ENCODE data around the gene MOGAT2.
A peak's percentile ranks its signal among the peaks of the same experiment; 100 is the strongest.

Gene MOGAT2

DNA sequence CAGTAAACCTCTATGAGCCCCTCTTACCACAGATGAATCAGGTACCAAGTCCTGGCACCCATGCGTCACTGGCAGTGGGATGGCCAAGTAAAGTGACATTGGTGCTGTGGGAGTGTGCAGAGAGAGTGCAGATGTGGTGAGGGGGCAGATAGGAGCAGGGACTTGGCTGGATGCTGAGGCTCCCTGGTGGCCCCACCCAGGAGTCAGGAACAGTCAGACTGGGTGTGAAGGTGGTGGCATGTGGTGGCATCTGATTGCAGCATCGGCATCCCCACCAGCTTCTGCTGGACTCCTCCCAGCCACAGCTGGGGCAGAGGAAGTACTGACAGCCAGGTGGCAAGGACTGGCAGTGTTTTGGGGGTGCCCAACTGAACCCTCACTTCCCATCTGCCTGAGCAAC, 62.3 kb downstream of the MOGAT2 start:
- peak; percentile 45; the same call in 1 of the 2 replicates for TF ChIP-seq SPI1 (IDR thresholded peaks at IDR 0.05; ENCODE audit: borderline replicate concordance, low read depth)
- peak; percentile 52; the same call in 1 of the 2 replicates for TF ChIP-seq POLR2AphosphoS5 (IDR thresholded peaks at IDR 0.05; ENCODE audit: low read depth)
- TF ChIP-seq GABPA (IDR thresholded peaks at IDR 0.05; ENCODE audit: low read depth): no peak
- peak; percentile 37 to 57 for DNase-seq (ENCODE audit: low read depth in 1 of 2, low spot score in 1 of 2)
- Histone ChIP-seq H3K27me3 (ENCODE audit: insufficient read depth, poor library complexity, severe bottlenecking) (no peaks in the 10 kb centered on the region), H3K4me3 (replicated peaks; ENCODE audit: insufficient read depth, low read length) (no peak overlapping the region), H3K27ac (replicated peaks) (no peak overlapping the region)

DNA sequence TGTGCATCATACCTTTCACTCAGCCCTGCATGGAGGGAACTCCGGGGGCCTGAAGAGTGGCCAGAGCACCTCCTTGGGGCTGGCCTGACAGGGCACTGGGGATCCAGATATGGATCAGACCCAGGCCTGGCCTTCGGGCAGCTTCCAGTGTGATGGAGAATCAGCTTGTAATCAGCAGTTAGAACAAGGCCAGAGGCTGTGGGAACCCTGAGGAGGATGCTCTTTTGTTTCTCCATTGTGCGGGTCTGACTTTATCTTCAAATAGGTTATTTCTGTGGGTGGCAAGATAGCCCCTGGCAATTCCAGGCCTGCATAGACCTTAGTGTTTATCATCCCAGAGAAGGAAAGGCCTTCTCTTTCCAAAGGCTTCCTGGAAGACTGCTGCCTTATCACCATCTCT, 63.2 kb downstream of the MOGAT2 start:
- TF ChIP-seq GABPA (IDR thresholded peaks at IDR 0.05; ENCODE audit: low read depth) (no peak), SPI1 (IDR thresholded peaks at IDR 0.05; ENCODE audit: borderline replicate concordance, low read depth) (no peak), POLR2AphosphoS5 (IDR thresholded peaks at IDR 0.05; ENCODE audit: low read depth) (no peak)
- TF ChIP-seq, protein P1, sequence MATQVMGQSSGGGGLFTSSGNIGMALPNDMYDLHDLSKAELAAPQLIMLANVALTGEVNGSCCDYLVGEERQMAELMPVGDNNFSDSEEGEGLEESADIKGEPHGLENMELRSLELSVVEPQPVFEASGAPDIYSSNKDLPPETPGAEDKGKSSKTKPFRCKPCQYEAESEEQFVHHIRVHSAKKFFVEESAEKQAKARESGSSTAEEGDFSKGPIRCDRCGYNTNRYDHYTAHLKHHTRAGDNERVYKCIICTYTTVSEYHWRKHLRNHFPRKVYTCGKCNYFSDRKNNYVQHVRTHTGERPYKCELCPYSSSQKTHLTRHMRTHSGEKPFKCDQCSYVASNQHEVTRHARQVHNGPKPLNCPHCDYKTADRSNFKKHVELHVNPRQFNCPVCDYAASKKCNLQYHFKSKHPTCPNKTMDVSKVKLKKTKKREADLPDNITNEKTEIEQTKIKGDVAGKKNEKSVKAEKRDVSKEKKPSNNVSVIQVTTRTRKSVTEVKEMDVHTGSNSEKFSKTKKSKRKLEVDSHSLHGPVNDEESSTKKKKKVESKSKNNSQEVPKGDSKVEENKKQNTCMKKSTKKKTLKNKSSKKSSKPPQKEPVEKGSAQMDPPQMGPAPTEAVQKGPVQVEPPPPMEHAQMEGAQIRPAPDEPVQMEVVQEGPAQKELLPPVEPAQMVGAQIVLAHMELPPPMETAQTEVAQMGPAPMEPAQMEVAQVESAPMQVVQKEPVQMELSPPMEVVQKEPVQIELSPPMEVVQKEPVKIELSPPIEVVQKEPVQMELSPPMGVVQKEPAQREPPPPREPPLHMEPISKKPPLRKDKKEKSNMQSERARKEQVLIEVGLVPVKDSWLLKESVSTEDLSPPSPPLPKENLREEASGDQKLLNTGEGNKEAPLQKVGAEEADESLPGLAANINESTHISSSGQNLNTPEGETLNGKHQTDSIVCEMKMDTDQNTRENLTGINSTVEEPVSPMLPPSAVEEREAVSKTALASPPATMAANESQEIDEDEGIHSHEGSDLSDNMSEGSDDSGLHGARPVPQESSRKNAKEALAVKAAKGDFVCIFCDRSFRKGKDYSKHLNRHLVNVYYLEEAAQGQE (IDR thresholded peaks at IDR 0.05; ENCODE audit: insufficient replicate concordance, low read depth): no peak
- TF ChIP-seq, protein P2, sequence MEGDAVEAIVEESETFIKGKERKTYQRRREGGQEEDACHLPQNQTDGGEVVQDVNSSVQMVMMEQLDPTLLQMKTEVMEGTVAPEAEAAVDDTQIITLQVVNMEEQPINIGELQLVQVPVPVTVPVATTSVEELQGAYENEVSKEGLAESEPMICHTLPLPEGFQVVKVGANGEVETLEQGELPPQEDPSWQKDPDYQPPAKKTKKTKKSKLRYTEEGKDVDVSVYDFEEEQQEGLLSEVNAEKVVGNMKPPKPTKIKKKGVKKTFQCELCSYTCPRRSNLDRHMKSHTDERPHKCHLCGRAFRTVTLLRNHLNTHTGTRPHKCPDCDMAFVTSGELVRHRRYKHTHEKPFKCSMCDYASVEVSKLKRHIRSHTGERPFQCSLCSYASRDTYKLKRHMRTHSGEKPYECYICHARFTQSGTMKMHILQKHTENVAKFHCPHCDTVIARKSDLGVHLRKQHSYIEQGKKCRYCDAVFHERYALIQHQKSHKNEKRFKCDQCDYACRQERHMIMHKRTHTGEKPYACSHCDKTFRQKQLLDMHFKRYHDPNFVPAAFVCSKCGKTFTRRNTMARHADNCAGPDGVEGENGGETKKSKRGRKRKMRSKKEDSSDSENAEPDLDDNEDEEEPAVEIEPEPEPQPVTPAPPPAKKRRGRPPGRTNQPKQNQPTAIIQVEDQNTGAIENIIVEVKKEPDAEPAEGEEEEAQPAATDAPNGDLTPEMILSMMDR (IDR thresholded peaks at IDR 0.05; ENCODE audit: insufficient read depth, low read length): no peak
- H3K27me3 ChIP-seq (ENCODE audit: insufficient read depth, poor library complexity, severe bottlenecking): no peaks in the 10 kb centered on the region
- no peak for DNase-seq (ENCODE audit: low read depth in 1 of 2, low spot score in 1 of 2)
- H3K27ac ChIP-seq (replicated peaks): no peak overlapping the region
- H3K4me3 ChIP-seq (replicated peaks; ENCODE audit: insufficient read depth, low read length): no peak overlapping the region

DNA sequence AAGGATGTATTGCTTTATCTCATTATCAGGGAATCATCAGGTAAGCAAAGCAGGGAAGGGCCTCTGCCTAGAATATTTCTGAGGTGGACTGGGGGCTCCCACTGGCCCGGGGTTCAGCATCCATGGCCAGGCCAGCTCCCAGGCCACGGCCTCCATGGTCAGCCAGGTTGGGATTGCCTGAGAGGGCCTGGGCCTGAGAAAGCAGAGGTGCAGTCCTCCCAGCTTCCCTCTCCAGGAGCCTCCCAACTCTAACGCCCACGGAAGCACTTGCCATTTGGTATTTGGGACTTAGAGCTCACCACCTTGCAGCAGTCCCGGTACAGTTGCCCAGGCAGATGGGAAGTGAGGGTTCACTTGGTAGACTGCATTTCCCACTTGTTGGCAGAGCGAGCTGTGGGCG, 63.7 kb downstream of the MOGAT2 start:
- no peak overlapping the region for H3K27ac ChIP-seq (replicated peaks)
- TF ChIP-seq, protein P1 (IDR thresholded peaks at IDR 0.05; ENCODE audit: insufficient replicate concordance, low read depth): no peak
- TF ChIP-seq, protein P2 (IDR thresholded peaks at IDR 0.05; ENCODE audit: insufficient read depth, low read length): no peak
- no peak for TF ChIP-seq GABPA (IDR thresholded peaks at IDR 0.05; ENCODE audit: low read depth)
- no peak for TF ChIP-seq SPI1 (IDR thresholded peaks at IDR 0.05; ENCODE audit: borderline replicate concordance, low read depth)
- no peak for TF ChIP-seq POLR2AphosphoS5 (IDR thresholded peaks at IDR 0.05; ENCODE audit: low read depth)
- no peaks in the 10 kb centered on the region for H3K27me3 ChIP-seq (ENCODE audit: insufficient read depth, poor library complexity, severe bottlenecking)
- H3K4me3 ChIP-seq (replicated peaks; ENCODE audit: insufficient read depth, low read length): no peak overlapping the region
- no peak for DNase-seq (ENCODE audit: low read depth in 1 of 2, low spot score in 1 of 2)

DNA sequence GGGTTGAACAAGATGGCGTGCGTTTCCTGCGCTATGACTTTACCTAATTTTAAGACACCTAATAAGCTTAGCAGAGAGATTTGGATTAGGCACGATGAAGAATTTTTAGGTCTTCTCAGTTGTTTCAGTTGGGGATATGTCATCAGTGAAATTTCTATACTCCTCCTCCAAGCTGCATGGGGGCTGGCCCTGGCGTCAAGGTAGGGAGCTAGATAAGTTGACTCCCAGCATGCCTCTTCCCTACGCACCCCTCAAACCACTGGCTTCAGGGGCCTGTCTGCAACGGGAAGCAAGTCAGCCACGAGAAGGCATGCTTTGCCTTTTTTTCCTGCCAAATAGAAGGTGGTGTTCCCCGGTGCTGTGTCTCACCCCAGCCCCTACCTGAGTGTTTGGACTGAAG, 64.2 kb downstream of the MOGAT2 start:
- Histone ChIP-seq H3K4me3 (replicated peaks; ENCODE audit: insufficient read depth, low read length) (no peak overlapping the region), H3K27ac (replicated peaks) (no peak overlapping the region), H3K27me3 (ENCODE audit: insufficient read depth, poor library complexity, severe bottlenecking) (no peaks in the 10 kb centered on the region)
- DNase-seq (ENCODE audit: low read depth in 1 of 2, low spot score in 1 of 2): no peak
- no peak for TF ChIP-seq POLR2AphosphoS5 (IDR thresholded peaks at IDR 0.05; ENCODE audit: low read depth)
